Measurements from ENCODE around the gene TTC7B.

The TTC7B gene

GRCh38 chr14:90621201-90621600 is 195.0 kb downstream of the TTC7B start:
- H3K27me3 ChIP-seq (ENCODE audit: low read length), result no peaks in the 10 kb centered on the region
- TF ChIP-seq, protein P1, sequence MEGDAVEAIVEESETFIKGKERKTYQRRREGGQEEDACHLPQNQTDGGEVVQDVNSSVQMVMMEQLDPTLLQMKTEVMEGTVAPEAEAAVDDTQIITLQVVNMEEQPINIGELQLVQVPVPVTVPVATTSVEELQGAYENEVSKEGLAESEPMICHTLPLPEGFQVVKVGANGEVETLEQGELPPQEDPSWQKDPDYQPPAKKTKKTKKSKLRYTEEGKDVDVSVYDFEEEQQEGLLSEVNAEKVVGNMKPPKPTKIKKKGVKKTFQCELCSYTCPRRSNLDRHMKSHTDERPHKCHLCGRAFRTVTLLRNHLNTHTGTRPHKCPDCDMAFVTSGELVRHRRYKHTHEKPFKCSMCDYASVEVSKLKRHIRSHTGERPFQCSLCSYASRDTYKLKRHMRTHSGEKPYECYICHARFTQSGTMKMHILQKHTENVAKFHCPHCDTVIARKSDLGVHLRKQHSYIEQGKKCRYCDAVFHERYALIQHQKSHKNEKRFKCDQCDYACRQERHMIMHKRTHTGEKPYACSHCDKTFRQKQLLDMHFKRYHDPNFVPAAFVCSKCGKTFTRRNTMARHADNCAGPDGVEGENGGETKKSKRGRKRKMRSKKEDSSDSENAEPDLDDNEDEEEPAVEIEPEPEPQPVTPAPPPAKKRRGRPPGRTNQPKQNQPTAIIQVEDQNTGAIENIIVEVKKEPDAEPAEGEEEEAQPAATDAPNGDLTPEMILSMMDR (IDR thresholded peaks at IDR 0.05; ENCODE audit: insufficient read depth, low read length, poor library complexity, severe bottlenecking), result no peak
- TF ChIP-seq EZH2phosphoT487 (conservative IDR thresholded peaks at IDR 0.05; ENCODE audit: low read length), result no peak

DNA sequence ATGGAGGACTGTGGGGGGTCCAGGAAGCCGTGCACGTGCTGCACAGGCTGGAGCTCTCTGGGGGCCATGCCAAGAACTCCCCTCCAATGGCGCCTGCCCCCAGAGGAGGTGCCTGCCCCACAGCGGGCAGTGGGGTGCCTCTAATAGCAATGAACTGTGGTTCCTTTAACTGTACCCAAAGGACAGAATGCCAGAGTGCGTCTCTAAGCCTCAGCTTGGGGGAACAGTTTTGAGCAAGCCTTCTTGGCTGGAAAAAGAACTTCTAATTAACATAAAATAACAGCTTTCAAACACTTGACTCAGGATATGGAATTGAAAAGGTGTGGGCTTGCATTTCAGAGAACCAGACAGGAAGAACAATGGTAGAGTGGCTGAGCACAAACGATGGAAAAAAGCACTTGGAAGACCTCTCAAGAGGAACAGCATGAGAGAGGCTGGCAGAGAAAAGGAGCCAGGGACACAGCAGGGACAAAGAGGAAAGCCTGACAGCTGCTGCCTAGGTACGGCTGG is 195.6 kb downstream of the TTC7B start:
- TF ChIP-seq EZH2phosphoT487 (conservative IDR thresholded peaks at IDR 0.05; ENCODE audit: low read length), result no peak
- Histone ChIP-seq H3K4me3 (ENCODE audit: insufficient read depth, low read length, poor library complexity, severe bottlenecking) (no peak overlapping the region), H3K9me2 (replicated peaks; ENCODE audit: insufficient read depth, low read length) (no peaks in the 10 kb centered on the region), H3K9me3 (ENCODE audit: insufficient read depth, low read length) (no peaks in the 10 kb centered on the region), H3K4me2 (ENCODE audit: low read depth, low read length, poor library complexity, severe bottlenecking) (no peak overlapping the region), H3K79me2 (ENCODE audit: insufficient read depth, low read length) (no peaks in the 10 kb centered on the region), H3F3A (ENCODE audit: insufficient read depth) (no peaks in the 10 kb centered on the region), H3K27ac (ENCODE audit: low read depth, low read length) (no peak overlapping the region), H3K36me3 (ENCODE audit: low read length) (no peaks in the 10 kb centered on the region), H2AFZ (ENCODE audit: low read depth, low read length, severe bottlenecking) (no peak overlapping the region), H4K20me1 (ENCODE audit: low read depth, low read length) (no peaks in the 10 kb centered on the region), H3K9ac (ENCODE audit: low read length) (no peak overlapping the region), H3K27me3 (ENCODE audit: low read length) (no peaks in the 10 kb centered on the region)

More at GRCh38 chr14:90621201-90621600, 195.0 kb downstream of the TTC7B start:
- H4K20me1 ChIP-seq (ENCODE audit: low read depth, low read length), result no peaks in the 10 kb centered on the region
- no peaks in the 10 kb centered on the region for H3K36me3 ChIP-seq (ENCODE audit: low read length)
- H3K27ac ChIP-seq (ENCODE audit: low read depth, low read length), result no peak overlapping the region
- H3F3A ChIP-seq (ENCODE audit: insufficient read depth), result no peaks in the 10 kb centered on the region
- no peaks in the 10 kb centered on the region for H3K9me3 ChIP-seq (ENCODE audit: insufficient read depth, low read length)
- no peaks in the 10 kb centered on the region for H3K79me2 ChIP-seq (ENCODE audit: insufficient read depth, low read length)
- H2AFZ ChIP-seq (ENCODE audit: low read depth, low read length, severe bottlenecking), result no peak overlapping the region
- H3K4me2 ChIP-seq (ENCODE audit: low read depth, low read length, poor library complexity, severe bottlenecking), result no peak overlapping the region
- no peak overlapping the region for H3K9ac ChIP-seq (ENCODE audit: low read length)
- no peak overlapping the region for H3K4me3 ChIP-seq (ENCODE audit: insufficient read depth, low read length, poor library complexity, severe bottlenecking)
- H3K9me2 ChIP-seq (replicated peaks; ENCODE audit: insufficient read depth, low read length), result no peaks in the 10 kb centered on the region

DNA sequence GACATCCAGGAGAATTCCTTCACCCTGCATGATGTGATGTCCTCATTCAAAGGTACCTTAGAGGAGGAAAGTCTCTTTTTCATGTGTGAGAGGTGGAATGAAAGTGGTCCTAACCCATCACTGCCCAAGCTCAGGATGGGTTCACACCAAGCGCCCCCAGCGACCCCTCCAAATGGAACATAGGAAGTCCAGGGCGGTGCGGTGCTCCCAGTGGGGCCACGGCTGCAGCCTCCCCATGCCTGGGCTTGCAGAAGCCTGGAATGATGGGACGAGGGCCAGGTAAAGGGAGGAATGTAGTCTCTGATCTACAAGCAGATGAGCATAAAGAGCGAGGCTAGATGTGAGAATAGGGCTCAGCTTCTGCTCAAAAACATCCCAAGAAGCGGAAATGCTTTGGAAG is 196.3 kb downstream of the TTC7B start:
- Histone ChIP-seq H3K27ac (ENCODE audit: low read depth, low read length) (no peak overlapping the region), H4K20me1 (ENCODE audit: low read depth, low read length) (no peaks in the 10 kb centered on the region), H3K9me2 (replicated peaks; ENCODE audit: insufficient read depth, low read length) (no peaks in the 10 kb centered on the region), H3K4me2 (ENCODE audit: low read depth, low read length, poor library complexity, severe bottlenecking) (no peak overlapping the region), H3K9ac (ENCODE audit: low read length) (no peak overlapping the region), H3K9me3 (ENCODE audit: insufficient read depth, low read length) (no peaks in the 10 kb centered on the region), H2AFZ (ENCODE audit: low read depth, low read length, severe bottlenecking) (no peak overlapping the region), H3K79me2 (ENCODE audit: insufficient read depth, low read length) (no peaks in the 10 kb centered on the region), H3K27me3 (ENCODE audit: low read length) (no peaks in the 10 kb centered on the region), H3K4me3 (ENCODE audit: insufficient read depth, low read length, poor library complexity, severe bottlenecking) (no peak overlapping the region), H3K36me3 (ENCODE audit: low read length) (no peaks in the 10 kb centered on the region), H3F3A (ENCODE audit: insufficient read depth) (no peaks in the 10 kb centered on the region)
- TF ChIP-seq EZH2phosphoT487 (conservative IDR thresholded peaks at IDR 0.05; ENCODE audit: low read length), result no peak
- TF ChIP-seq, protein P1 (IDR thresholded peaks at IDR 0.05; ENCODE audit: insufficient read depth, low read length, poor library complexity, severe bottlenecking), result no peak

DNA sequence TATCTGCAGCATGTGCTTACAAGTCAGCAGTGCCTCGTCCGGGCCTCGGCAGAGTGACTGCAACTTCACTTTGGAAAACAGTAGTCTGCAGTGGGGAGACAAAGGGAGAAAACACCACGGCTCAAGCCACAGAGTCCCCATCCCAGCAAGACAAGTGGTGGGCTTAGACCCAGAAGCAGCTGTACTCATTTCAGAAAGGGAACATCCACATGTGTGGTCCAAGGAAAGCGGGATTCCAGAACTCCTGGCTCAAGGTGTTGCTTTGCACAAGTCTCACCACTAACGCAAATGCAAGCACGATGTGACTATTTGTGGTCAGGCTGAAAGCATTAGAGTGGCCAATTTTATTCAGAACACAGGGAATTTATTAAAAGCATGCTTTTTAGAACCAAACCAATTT is 198.3 kb downstream of the TTC7B start:
- Histone ChIP-seq H3K9ac (ENCODE audit: low read length) (no peak overlapping the region), H3K79me2 (ENCODE audit: insufficient read depth, low read length) (no peaks in the 10 kb centered on the region), H3K4me2 (ENCODE audit: low read depth, low read length, poor library complexity, severe bottlenecking) (no peak overlapping the region), H3K27me3 (ENCODE audit: low read length) (no peaks in the 10 kb centered on the region), H2AFZ (ENCODE audit: low read depth, low read length, severe bottlenecking) (no peak overlapping the region), H3K27ac (ENCODE audit: low read depth, low read length) (no peak overlapping the region), H3K4me3 (ENCODE audit: insufficient read depth, low read length, poor library complexity, severe bottlenecking) (no peak overlapping the region), H3K9me2 (replicated peaks; ENCODE audit: insufficient read depth, low read length) (no peaks in the 10 kb centered on the region), H3K9me3 (ENCODE audit: insufficient read depth, low read length) (no peaks in the 10 kb centered on the region), H3K36me3 (ENCODE audit: low read length) (no peaks in the 10 kb centered on the region), H3F3A (ENCODE audit: insufficient read depth) (no peaks in the 10 kb centered on the region), H4K20me1 (ENCODE audit: low read depth, low read length) (no peaks in the 10 kb centered on the region)
- TF ChIP-seq, protein P1 (IDR thresholded peaks at IDR 0.05; ENCODE audit: insufficient read depth, low read length, poor library complexity, severe bottlenecking), result no peak
- no peak for TF ChIP-seq EZH2phosphoT487 (conservative IDR thresholded peaks at IDR 0.05; ENCODE audit: low read length)

All from SU-DHL-6 (cell line).